Measurements from ENCODE around the gene RGS7.
"Not testable (repeated sequence)": the region's sequence is repeated elsewhere in the genome, so short reads cannot be mapped to it uniquely, and the experiment has no call there.

RGS7 gene

DNA sequence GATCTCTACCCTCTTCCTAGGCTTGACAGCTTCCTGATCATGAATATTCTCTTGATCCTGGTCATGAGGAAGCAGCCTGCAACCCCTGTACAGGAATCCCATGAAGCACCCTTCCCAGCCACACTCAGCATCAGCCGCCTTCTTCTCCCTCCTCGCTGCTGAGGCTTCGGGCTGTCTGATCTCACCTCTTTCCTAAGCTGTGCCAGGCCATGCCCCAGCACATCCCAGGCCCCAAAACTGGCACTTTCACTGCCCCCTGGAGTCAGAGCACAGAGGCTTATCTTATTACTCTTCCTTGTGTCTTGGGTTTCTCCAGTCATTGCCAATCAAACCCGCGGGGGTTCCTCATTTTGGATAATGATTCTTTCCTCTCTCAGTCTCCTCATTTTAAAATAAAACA is 259.5 kb downstream of the RGS7 start:
- H3K27ac ChIP-seq = no peak overlapping the region
- TF ChIP-seq, protein P1, sequence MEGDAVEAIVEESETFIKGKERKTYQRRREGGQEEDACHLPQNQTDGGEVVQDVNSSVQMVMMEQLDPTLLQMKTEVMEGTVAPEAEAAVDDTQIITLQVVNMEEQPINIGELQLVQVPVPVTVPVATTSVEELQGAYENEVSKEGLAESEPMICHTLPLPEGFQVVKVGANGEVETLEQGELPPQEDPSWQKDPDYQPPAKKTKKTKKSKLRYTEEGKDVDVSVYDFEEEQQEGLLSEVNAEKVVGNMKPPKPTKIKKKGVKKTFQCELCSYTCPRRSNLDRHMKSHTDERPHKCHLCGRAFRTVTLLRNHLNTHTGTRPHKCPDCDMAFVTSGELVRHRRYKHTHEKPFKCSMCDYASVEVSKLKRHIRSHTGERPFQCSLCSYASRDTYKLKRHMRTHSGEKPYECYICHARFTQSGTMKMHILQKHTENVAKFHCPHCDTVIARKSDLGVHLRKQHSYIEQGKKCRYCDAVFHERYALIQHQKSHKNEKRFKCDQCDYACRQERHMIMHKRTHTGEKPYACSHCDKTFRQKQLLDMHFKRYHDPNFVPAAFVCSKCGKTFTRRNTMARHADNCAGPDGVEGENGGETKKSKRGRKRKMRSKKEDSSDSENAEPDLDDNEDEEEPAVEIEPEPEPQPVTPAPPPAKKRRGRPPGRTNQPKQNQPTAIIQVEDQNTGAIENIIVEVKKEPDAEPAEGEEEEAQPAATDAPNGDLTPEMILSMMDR (conservative IDR thresholded peaks at IDR 0.05; ENCODE audit: low read depth) = no peak
- no peak for DNase-seq (ENCODE audit: low spot score)
- CTCF ChIA-PET = interaction anchor here (0.5 kb wide), 1 partner anchor 42 kb away, joined by 4 read pairs; no protein-coding TSS in a partner anchor
- POLR2A ChIA-PET (ENCODE audit: low non-redundant PET) = no interaction called here

DNA sequence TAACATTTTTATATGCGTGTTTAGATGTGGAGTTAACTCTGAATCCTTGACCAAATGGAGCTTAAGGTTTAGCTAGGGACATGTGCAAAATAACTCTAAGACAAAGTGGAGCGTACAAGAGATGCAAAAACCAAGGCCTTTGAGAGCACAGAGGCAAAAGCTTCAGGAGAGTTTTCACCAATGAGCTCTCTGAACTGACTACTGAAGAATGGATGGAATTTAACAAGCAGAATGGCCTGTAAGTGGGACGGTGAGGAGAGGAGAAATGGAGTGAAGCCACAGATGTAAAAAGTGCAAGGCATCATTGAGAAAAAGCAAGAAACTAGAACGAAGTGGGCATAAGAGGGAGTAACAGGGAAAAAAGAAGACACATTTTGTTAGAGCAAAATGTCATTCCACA is 260.0 kb downstream of the RGS7 start:
- POLR2A ChIA-PET (ENCODE audit: low non-redundant PET) = no interaction called here
- H3K27ac ChIP-seq = no peak overlapping the region
- TF ChIP-seq, protein P1 (conservative IDR thresholded peaks at IDR 0.05; ENCODE audit: low read depth) = no peak
- CTCF ChIA-PET = interaction anchor here (0.5 kb wide), 1 partner anchor 1671 kb away, joined by 3 read pairs; no protein-coding TSS in a partner anchor
- no peak for DNase-seq (ENCODE audit: low spot score)

DNA sequence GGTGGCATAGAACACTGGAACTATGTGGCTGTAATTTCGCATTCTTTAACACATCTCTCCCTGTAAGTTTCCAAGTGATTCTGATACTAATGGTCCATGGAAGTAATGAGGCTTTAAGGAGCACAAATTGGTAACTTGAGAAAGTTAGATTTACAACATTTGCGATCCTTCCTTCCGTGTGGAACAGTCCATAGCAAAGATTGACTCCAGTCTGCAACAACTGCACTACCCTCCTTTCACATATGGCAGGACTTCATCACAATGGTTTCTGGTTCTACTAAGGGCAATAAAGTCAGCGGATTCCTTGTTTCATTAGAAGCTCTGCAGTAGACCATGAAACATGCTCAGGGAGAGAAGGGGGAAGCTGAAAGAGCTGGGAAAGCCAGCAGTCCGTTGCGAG is 261.2 kb downstream of the RGS7 start:
- ChIA-PET POLR2A (ENCODE audit: low non-redundant PET) (no interaction called here), CTCF (no interaction called here)
- no peak for DNase-seq (ENCODE audit: low spot score)
- H3K27ac ChIP-seq = no peak overlapping the region
- TF ChIP-seq, protein P1 (conservative IDR thresholded peaks at IDR 0.05; ENCODE audit: low read depth) = no peak

DNA sequence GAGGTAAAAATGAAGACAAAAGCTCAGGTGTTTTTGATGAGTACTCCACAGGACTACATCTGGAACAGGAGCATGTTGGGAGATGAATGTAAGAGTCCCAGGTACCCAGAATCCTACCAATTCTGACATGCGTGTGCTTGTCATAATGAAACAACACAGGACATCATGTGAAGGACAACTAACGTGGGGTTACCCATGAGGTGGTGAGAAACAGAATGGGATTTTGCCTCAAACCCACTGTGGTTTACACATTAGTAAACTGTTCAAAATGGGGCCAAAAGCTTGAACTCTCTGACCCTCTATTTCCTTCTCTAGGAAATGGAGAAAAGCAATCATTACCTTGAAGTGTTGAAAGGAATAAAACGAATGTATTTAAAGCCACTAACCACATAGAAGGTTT is 266.2 kb downstream of the RGS7 start:
- POLR2A ChIA-PET (ENCODE audit: low non-redundant PET) = no interaction called here
- H3K27ac ChIP-seq = no peak overlapping the region
- no peak for DNase-seq (ENCODE audit: low spot score)
- TF ChIP-seq, protein P1 (conservative IDR thresholded peaks at IDR 0.05; ENCODE audit: low read depth) = no peak
- CTCF ChIA-PET = interaction anchor here (0.6 kb wide), 1 partner anchor 61 kb away, joined by 3 read pairs; no protein-coding TSS in a partner anchor

DNA sequence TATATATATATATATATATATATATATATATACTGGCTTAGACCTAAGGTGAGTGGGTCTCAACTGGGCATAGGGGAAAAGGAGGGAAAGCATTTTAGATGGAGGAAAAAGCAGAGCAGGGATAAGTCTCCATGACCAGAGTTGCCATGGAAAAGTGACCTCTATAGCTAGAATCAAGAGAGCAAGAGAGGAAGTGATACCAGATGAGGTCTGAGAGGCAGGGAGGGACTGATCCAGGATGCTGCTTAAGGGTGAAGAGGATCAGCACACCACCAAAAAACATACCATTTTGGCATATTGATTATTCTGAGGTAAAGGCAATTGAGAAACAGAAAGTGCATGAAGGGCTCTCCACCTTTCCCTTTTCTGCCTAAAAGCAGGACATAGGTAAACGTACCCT is 267.9 kb downstream of the RGS7 start:
- POLR2A ChIA-PET (ENCODE audit: low non-redundant PET); CTCF ChIA-PET; H3K27ac ChIP-seq; DNase-seq (ENCODE audit: low spot score): not testable (repeated sequence)

DNA sequence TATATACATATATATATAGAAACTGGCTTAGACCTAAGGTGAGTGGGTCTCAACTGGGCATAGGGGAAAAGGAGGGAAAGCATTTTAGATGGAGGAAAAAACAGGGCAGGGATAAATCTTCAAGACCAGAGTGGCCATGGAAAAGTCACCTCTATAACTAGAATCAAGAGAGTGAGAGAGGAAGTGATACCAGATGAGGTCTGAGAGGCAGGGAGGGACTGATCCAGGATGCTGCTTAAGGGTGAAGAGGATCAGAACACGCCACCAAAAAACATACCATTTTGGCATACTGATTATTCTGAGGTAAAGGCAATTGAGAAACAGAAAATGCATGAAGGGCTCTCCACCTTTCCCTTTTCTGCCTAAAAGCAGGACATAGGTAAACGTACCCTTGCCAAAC is 268.9 kb downstream of the RGS7 start:
- H3K27ac ChIP-seq; POLR2A ChIA-PET (ENCODE audit: low non-redundant PET); DNase-seq (ENCODE audit: low spot score); CTCF ChIA-PET: not testable (repeated sequence)

DNA sequence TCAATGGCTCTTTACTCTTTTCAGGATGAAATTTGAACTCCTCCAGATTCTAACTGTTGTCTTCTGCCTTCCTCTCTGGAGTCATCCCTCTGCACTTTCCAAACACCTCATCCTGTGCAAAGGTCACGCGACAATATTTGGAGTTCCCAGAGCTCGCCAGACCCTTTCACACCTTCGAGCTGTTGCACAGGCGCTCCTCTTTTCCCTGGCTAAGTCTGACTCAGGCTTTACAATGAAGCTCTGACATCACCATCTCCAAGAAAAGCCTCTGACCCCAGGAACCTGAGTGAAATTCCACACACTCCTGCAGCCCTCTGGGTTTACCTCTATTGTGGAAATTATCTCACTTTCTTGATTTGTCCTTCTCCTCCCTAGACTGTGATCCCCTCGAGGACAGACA is 270.3 kb downstream of the RGS7 start:
- H3K27ac ChIP-seq = no peak overlapping the region
- TF ChIP-seq, protein P1 (conservative IDR thresholded peaks at IDR 0.05; ENCODE audit: low read depth) = no peak
- DNase-seq (ENCODE audit: low spot score) = no peak
- ChIA-PET CTCF (no interaction called here), POLR2A (ENCODE audit: low non-redundant PET) (no interaction called here)

DNA sequence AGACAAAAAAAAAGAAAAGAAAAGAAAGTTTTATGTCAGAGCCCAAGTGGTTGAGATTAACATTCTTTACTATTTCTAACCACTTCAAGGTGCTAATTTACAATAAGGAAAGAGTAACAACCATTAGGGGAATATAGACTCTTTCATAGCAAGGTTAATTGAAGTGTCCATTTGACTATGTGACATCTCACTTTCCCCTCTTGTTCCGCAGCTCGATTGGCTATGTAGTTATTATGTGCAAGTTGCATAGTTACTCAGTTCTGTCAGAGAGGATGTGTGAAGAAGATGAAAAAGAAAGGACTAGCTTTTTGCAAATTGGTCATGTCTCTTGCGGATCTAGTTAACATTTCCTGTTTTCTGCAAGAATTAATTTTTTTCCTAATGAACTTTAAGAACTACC is 273.7 kb downstream of the RGS7 start:
- H3K27ac ChIP-seq = no peak overlapping the region
- POLR2A ChIA-PET (ENCODE audit: low non-redundant PET) = no interaction called here
- DNase-seq (ENCODE audit: low spot score) = no peak
- CTCF ChIA-PET = no interaction called here
- TF ChIP-seq, protein P1 (conservative IDR thresholded peaks at IDR 0.05; ENCODE audit: low read depth) = no peak
